DND-41 (cell line): ENCODE results near the gene RNF212.
"Not testable (repeated sequence)": the region's sequence is repeated elsewhere in the genome, so short reads cannot be mapped to it uniquely, and the experiment has no call there.

Experiments
- ATAC-seq: fragments of 200-7000 bp; cut with Tn5 transposase; 3 replicates; pipeline ENCODE4 v1.9.1; 2021; ENCODE audit warnings: low read depth; ENCODE audit not compliant: insufficient read depth
- DNase-seq: peaks from one replicate; pipeline ENCODE4 v3.0.0-alpha.2; 2020
- H2AFZ ChIP-seq: 2 replicates; pipeline ENCODE4 v1.6.0; 2012; ENCODE audit warnings: low read depth, low read length
- H3K27ac ChIP-seq: 2 replicates; pipeline ENCODE4 v1.5.1; 2012; ENCODE audit warnings: low read length, inconsistent platforms
- H3K27me3 ChIP-seq: fragments of 200-600 bp; sonication (generic); 2 replicates; pipeline ENCODE4 v1.6.0; 2012; ENCODE audit warnings: low read length, mild to moderate bottlenecking, inconsistent platforms; ENCODE audit not compliant: insufficient read depth, poor library complexity
- H3K36me3 ChIP-seq: 2 replicates; pipeline ENCODE4 v1.5.1; 2012; ENCODE audit warnings: low read length, inconsistent platforms; ENCODE audit not compliant: insufficient read depth
- H3K4me1 ChIP-seq: 2 replicates; pipeline ENCODE4 v1.5.1; 2012; ENCODE audit warnings: mild to moderate bottlenecking, low read length; ENCODE audit not compliant: insufficient read depth
- H3K4me2 ChIP-seq: 2 replicates; pipeline ENCODE4 v1.6.0; 2012; ENCODE audit warnings: mild to moderate bottlenecking, moderate library complexity, low read length, inconsistent platforms; ENCODE audit not compliant: insufficient read depth
- H3K4me3 ChIP-seq, 2 experiments: fragments of 200-600 bp in 1 of 2; shearing (Covaris generic) in 1 of 2; 2 replicates each; pipeline ENCODE4 v1.5.1; 2012 to 2016; ENCODE audit warnings: inconsistent platforms in 2 of 2, low read length in 2 of 2, mild to moderate bottlenecking in 2 of 2, low read depth in 1 of 2, moderate library complexity in 1 of 2
- H3K79me2 ChIP-seq: 2 replicates; pipeline ENCODE4 v1.6.0; 2012; ENCODE audit warnings: low read length, inconsistent platforms; ENCODE audit not compliant: insufficient read depth
- H3K9ac ChIP-seq: 2 replicates; pipeline ENCODE4 v1.6.0; 2012; ENCODE audit warnings: low read depth, mild to moderate bottlenecking, inconsistent platforms, low read length, moderate library complexity
- H3K9me3 ChIP-seq: 2 replicates; pipeline ENCODE4 v1.5.1; 2012; ENCODE audit warnings: low read length, moderate library complexity, mild to moderate bottlenecking, inconsistent platforms; ENCODE audit not compliant: insufficient read depth, severe bottlenecking
- H4K20me1 ChIP-seq: 2 replicates; pipeline ENCODE4 v1.6.0; 2012; ENCODE audit warnings: low read length; ENCODE audit not compliant: insufficient read depth
- CTCF ChIP-seq: IDR thresholded peaks from 2 replicates; pipeline ENCODE4 v1.5.1; 2012; ENCODE audit warnings: borderline replicate concordance, low read length, moderate library complexity, mild to moderate bottlenecking; ENCODE audit not compliant: poor library complexity, severe bottlenecking; ENCODE audit errors: extremely low read depth
- EZH2 ChIP-seq: IDR thresholded peaks from 3 replicates; pipeline ENCODE4 v1.6.1; 2012; ENCODE audit warnings: borderline replicate concordance, low read depth, mild to moderate bottlenecking, moderate library complexity, low read length, inconsistent platforms; ENCODE audit not compliant: severe bottlenecking

The RNF212 gene

GRCh38 chr4:1126506-1126905, 13.1 kb upstream of the RNF212 start:
- no peak for DNase-seq
- ATAC-seq, result no peak
- Histone ChIP-seq H3K9ac (no peak overlapping the region), H3K9me3 (no peaks in the 10 kb centered on the region), H3K4me2 (no peak overlapping the region), H2AFZ (no peak overlapping the region), H3K4me3 (no peak overlapping the region), H3K27me3 (no peaks in the 10 kb centered on the region), H3K4me1 (peaks cover 3% of the 10 kb centered on the region; the same call in 1 of the 2 replicates), H3K27ac (no peak overlapping the region), H3K36me3 (no peaks in the 10 kb centered on the region), H3K79me2 (no peaks in the 10 kb centered on the region), H4K20me1 (no peaks in the 10 kb centered on the region)
- no peak for TF ChIP-seq CTCF

GRCh38 chr4:1125466-1125865, 12.1 kb upstream of the RNF212 start:
- H3K27me3 ChIP-seq, DNase-seq, ATAC-seq, H3K4me1 ChIP-seq, H3K4me3 ChIP-seq, H4K20me1 ChIP-seq, H3K79me2 ChIP-seq, H3K9me3 ChIP-seq, H2AFZ ChIP-seq, H3K27ac ChIP-seq, H3K9ac ChIP-seq, H3K36me3 ChIP-seq, H3K4me2 ChIP-seq: not testable (repeated sequence)

- H3K9ac ChIP-seq, result no peak overlapping the region
- no peaks in the 10 kb centered on the region for H4K20me1 ChIP-seq
- H3K4me2 ChIP-seq, result no peak overlapping the region
- H3K27me3 ChIP-seq, result peaks cover 8% of the 10 kb centered on the region
- H3K79me2 ChIP-seq, result no peaks in the 10 kb centered on the region
- TF ChIP-seq EZH2, result no peak
- TF ChIP-seq CTCF, result no peak
- ATAC-seq (no peak), DNase-seq (no peak)
- H3K4me3 ChIP-seq, result no peak overlapping the region
- no peaks in the 10 kb centered on the region for H3K9me3 ChIP-seq
- no peak overlapping the region for H2AFZ ChIP-seq
- no peaks in the 10 kb centered on the region for H3K36me3 ChIP-seq
- H3K4me1 ChIP-seq, result no peaks in the 10 kb centered on the region
- H3K27ac ChIP-seq, result no peak overlapping the region
Measured at GRCh38 chr4:1124818-1125217, 11.5 kb upstream of the RNF212 start.

GRCh38 chr4:1122505-1122904, 9.1 kb upstream of the RNF212 start:
- no peak overlapping the region for H3K27ac ChIP-seq
- H4K20me1 ChIP-seq, result no peaks in the 10 kb centered on the region
- ATAC-seq (no peak), DNase-seq (no peak)
- no peak overlapping the region for H2AFZ ChIP-seq
- no peak overlapping the region for H3K4me2 ChIP-seq
- TF ChIP-seq CTCF, result no peak
- TF ChIP-seq EZH2, result no peak
- no peaks in the 10 kb centered on the region for H3K9me3 ChIP-seq
- no peak overlapping the region for H3K4me3 ChIP-seq
- no peaks in the 10 kb centered on the region for H3K36me3 ChIP-seq
- peaks cover 13% of the 10 kb centered on the region for H3K27me3 ChIP-seq
- no peak overlapping the region for H3K9ac ChIP-seq
- no peaks in the 10 kb centered on the region for H3K79me2 ChIP-seq
- H3K4me1 ChIP-seq, result no peaks in the 10 kb centered on the region
